Lung (tissue), 16 donors: Measurements from ENCODE around the gene IFIT5. TPM values are rescaled to one million over a fixed set of nuclear protein-coding genes. Genes with fewer than 3 reads are reported as not detected.
A peak's percentile ranks its signal among the peaks of the same experiment; 100 is the strongest.

Experiments used
- ATAC-seq: fragments of 200-7000 bp; cut with Tn5 transposase; one replicate; pipeline ENCODE4 v1.9.1; 2020; ENCODE audit warnings: moderate number of reproducible peaks; ENCODE audit not compliant: insufficient read depth, low FRiP score
- DNase-seq, 3 donors: peaks; one replicate each; pipeline ENCODE4 v3.0.0-alpha.2; 2013 to 2017
- H3K27ac ChIP-seq, 2 donors: one replicate each; pipeline ENCODE4 v1.5.1; 2013; ENCODE audit warnings: mild to moderate bottlenecking in 2 of 2, moderate library complexity in 2 of 2, control low read depth in 1 of 2, inconsistent platforms in 1 of 2, low read depth in 1 of 2, low read length in 1 of 2
- H3K27me3 ChIP-seq, 3 donors: one replicate each; pipeline ENCODE4 v1.5.1; 2013; ENCODE audit warnings: low read length in 2 of 3; ENCODE audit not compliant: control insufficient read depth in 3 of 3, insufficient read depth in 3 of 3
- H3K36me3 ChIP-seq, 4 donors: one replicate each; pipeline ENCODE4 v1.5.1; 2013; ENCODE audit warnings: low read length in 4 of 4, mild to moderate bottlenecking in 1 of 4, moderate library complexity in 1 of 4; ENCODE audit not compliant: control insufficient read depth in 4 of 4, insufficient read depth in 4 of 4
- H3K4me1 ChIP-seq, 5 donors: one replicate each; pipeline ENCODE4 v1.5.1; 2013; ENCODE audit warnings: low read length in 5 of 5, mild to moderate bottlenecking in 2 of 5, moderate library complexity in 1 of 5; ENCODE audit not compliant: control insufficient read depth in 5 of 5, insufficient read depth in 5 of 5
- H3K4me3 ChIP-seq: one replicate; pipeline ENCODE4 v1.5.1; 2013; ENCODE audit warnings: mild to moderate bottlenecking, control low read depth, moderate library complexity
- H3K9ac ChIP-seq, 2 donors: one replicate each; pipeline ENCODE4 v1.5.1; 2013; ENCODE audit warnings: low read length in 2 of 2, control low read depth in 1 of 2; ENCODE audit not compliant: insufficient read depth in 1 of 2
- H3K9me3 ChIP-seq, 4 donors: one replicate each; pipeline ENCODE4 v1.5.1; 2013; ENCODE audit warnings: low read length in 3 of 4, mild to moderate bottlenecking in 1 of 4, moderate library complexity in 1 of 4; ENCODE audit not compliant: control insufficient read depth in 4 of 4, insufficient read depth in 3 of 4
- CTCF ChIP-seq: IDR thresholded peaks from 2 replicates; pipeline ENCODE4 v1.5.1; 2012; ENCODE audit warnings: mild to moderate bottlenecking; ENCODE audit errors: control extremely low read depth, extremely low read depth
- WGBS, 2 donors: extraction: QIAGEN DNeasy Blood & Tissue Kit; methylation state at CpG; one replicate each; pipeline ENCODE4 v1.1.7; 2013; 5-methylcytosine and 5-hydroxymethylcytosine counted together
- long read RNA-seq, 5 donors: transcript quantifications; one replicate each; lab custom pipeline, GENCODE V29; 2026
- polyA plus RNA-seq, 2 donors: library from polyadenylated mRNA; stranded (reverse); fragments of 200-250 nt; gene quantifications; one replicate each; pipeline ENCODE4 v1.2.1, GENCODE V29; 2013
- total RNA-seq, 2 donors: library from RNA; depleted of rRNA in 1 of 2; stranded (reverse); fragments of >200 nt in 1 of 2; gene quantifications; one replicate each; pipeline ENCODE4 v1.2.1, GENCODE V29; 2014 to 2021
- donor health status: control.
- donor health status: control.
- donor health status: Bipolar disorder and iron deficiency.
- donor health status: healthy.
- donor health status: DM: yes; HTN: yes; CAD: no.

IFIT5 gene
- total RNA-seq, result 10 to 100 TPM; 17.7 to 21.8 TPM
- 10 to 100 TPM; 12.6 to 13.5 TPM for polyA plus RNA-seq
- long read RNA-seq, donor 1, full-length matches to known transcripts, result 7 of 7 reads
- long read RNA-seq, donor 1, partial matches to known transcripts, result 0 of 7 reads
- long read RNA-seq, donor 1, other reads (novel, unspliced or antisense), result 0 of 7 reads
- long read RNA-seq, donor 2, full-length matches to known transcripts, result 7 of 7 reads
- long read RNA-seq, donor 2, partial matches to known transcripts, result 0 of 7 reads
- long read RNA-seq, donor 2, other reads (novel, unspliced or antisense), result 0 of 7 reads
- long read RNA-seq, donor 3, full-length matches to known transcripts, result 6 of 6 reads
- long read RNA-seq, donor 3, partial matches to known transcripts, result 0 of 6 reads
- long read RNA-seq, donor 3, other reads (novel, unspliced or antisense), result 0 of 6 reads
- long read RNA-seq, donor 4, full-length matches to known transcripts, result 5 of 5 reads
- long read RNA-seq, donor 4, partial matches to known transcripts, result 0 of 5 reads
- long read RNA-seq, donor 4, other reads (novel, unspliced or antisense), result 0 of 5 reads
- long read RNA-seq, donor 5, full-length matches to known transcripts, result 17 of 17 reads
- long read RNA-seq, donor 5, partial matches to known transcripts, result 0 of 17 reads
- long read RNA-seq, donor 5, other reads (novel, unspliced or antisense), result 0 of 17 reads

GRCh38 chr10:89414146-89414878, at the start of gene IFIT5:
Gene IFIT5, plus strand, starts transcription at chr10:89414568. Its CDS starts 231 bp downstream, at chr10:89414799.
- Histone ChIP-seq H3K27ac (peak within 1 kb of the TSS; percentile 97 to 99), H3K4me1 (peaks cover 4 to 28% (median 7%) of the 10 kb centered on the region in 5 donors), H3K9me3 (peaks cover 0 to 3% (median 0%) of the 10 kb centered on the region in 4 donors), H3K27me3 (no peaks in the 10 kb centered on the region), H3K36me3 (peaks cover 7 to 18% (median 12%) of the 10 kb centered on the region in 4 donors), H3K9ac (peak within 1 kb of the TSS; percentile 86 to 99), H3K4me3 (peak within 1 kb of the TSS; percentile 93)
- 0% methylated on average over 48 of the region's 48 CpGs for WGBS, 2 donors
- no peak for TF ChIP-seq CTCF
- ATAC-seq (peak; percentile 91), DNase-seq (peak; percentile 90 to 94 (median 93))

- 67 to 78% methylated on average over 4 of the region's 4 CpGs for WGBS, 2 donors
Observed at GRCh38 chr10:89367529-89367928, 46.8 kb upstream of the IFIT5 start.

GRCh38 chr10:89368129-89368528, 46.2 kb upstream of the IFIT5 start:
- Histone ChIP-seq H3K27me3 (no peaks in the 10 kb centered on the region), H3K9me3 (no peaks in the 10 kb centered on the region), H3K36me3 (no peaks in the 10 kb centered on the region), H3K9ac (peak overlapping the region in 1 of 2 donors; percentile 44), H3K27ac (no peak overlapping the region), H3K4me1 (peaks cover 4 to 31% (median 16%) of the 10 kb centered on the region in 5 donors), H3K4me3 (no peak overlapping the region)
- ATAC-seq, result no peak
- TF ChIP-seq CTCF, result no peak
- 67 to 78% methylated on average over 1 of the region's 1 CpG for WGBS, 2 donors
- no peak for DNase-seq

More at GRCh38 chr10:89367529-89367928, 46.8 kb upstream of the IFIT5 start:
- DNase-seq, result peak; percentile 58 to 88 (median 87)
- H3K9ac ChIP-seq, result peak overlapping the region in 1 of 2 donors; percentile 44
- ATAC-seq, result no peak
- peaks cover 4 to 31% (median 16%) of the 10 kb centered on the region in 5 donors for H3K4me1 ChIP-seq
- H3K27ac ChIP-seq, result no peak overlapping the region
- TF ChIP-seq CTCF, result no peak
- no peaks in the 10 kb centered on the region for H3K27me3 ChIP-seq
- no peaks in the 10 kb centered on the region for H3K9me3 ChIP-seq
- no peaks in the 10 kb centered on the region for H3K36me3 ChIP-seq
- H3K4me3 ChIP-seq, result no peak overlapping the region
